ENCODE results near the gene MTHFD2.

DNA sequence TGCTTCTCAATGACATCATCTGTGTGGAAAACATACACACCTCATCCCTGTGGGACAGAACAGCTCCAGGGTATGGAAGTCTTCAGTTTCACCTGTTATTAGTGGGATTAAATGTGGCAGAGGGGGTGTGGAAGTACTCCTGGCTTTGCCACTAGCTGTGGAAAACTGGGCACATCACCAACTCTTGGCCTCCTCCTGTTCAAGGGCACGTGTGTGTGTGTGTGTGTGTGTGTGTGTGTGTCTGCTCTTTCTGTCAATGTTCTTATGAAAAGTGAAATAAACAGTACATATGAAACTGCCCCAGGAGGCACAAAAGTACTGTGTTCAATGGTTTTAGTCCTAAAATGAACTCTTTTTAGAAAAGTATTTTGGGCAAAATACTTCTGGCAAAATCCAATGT, 65.9 kb downstream of the MTHFD2 start:
- TF ChIP-seq, protein P1, sequence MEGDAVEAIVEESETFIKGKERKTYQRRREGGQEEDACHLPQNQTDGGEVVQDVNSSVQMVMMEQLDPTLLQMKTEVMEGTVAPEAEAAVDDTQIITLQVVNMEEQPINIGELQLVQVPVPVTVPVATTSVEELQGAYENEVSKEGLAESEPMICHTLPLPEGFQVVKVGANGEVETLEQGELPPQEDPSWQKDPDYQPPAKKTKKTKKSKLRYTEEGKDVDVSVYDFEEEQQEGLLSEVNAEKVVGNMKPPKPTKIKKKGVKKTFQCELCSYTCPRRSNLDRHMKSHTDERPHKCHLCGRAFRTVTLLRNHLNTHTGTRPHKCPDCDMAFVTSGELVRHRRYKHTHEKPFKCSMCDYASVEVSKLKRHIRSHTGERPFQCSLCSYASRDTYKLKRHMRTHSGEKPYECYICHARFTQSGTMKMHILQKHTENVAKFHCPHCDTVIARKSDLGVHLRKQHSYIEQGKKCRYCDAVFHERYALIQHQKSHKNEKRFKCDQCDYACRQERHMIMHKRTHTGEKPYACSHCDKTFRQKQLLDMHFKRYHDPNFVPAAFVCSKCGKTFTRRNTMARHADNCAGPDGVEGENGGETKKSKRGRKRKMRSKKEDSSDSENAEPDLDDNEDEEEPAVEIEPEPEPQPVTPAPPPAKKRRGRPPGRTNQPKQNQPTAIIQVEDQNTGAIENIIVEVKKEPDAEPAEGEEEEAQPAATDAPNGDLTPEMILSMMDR (IDR thresholded peaks at IDR 0.05), result no peak
- TF ChIP-seq POLR2A (IDR thresholded peaks at IDR 0.05), result no peak
